Cardiac muscle cell (in vitro differentiated cells and primary cell): Measurements from ENCODE around the gene TFR2. TPM values are rescaled to one million over a fixed set of nuclear protein-coding genes. Genes with fewer than 3 reads are reported as not detected.

ENCODE experiments used
- DNase-seq, 2 donors: peaks; one replicate each; pipeline versions ENCODE4 v3.0.0 to v3.0.0-alpha.2; 2010 to 2017; ENCODE audit warnings: low read depth in 1 of 2, low spot score in 1 of 2
- H3K27ac ChIP-seq: fragments of 200-600 bp; sonication (generic); 2 replicates; pipeline ENCODE4 v1.5.1; 2016
- H3K27me3 ChIP-seq: fragments of 200-600 bp; sonication (generic); 2 replicates; pipeline ENCODE4 v1.6.0; 2016; ENCODE audit warnings: control low read depth
- H3K36me3 ChIP-seq: fragments of 200-600 bp; sonication (generic); 2 replicates; pipeline ENCODE4 v1.5.1; 2016; ENCODE audit warnings: control low read depth
- H3K4me1 ChIP-seq: fragments of 200-600 bp; sonication (generic); 2 replicates; pipeline ENCODE4 v1.8.1; 2017; ENCODE audit warnings: low read depth, mild to moderate bottlenecking, mixed run types
- H3K4me3 ChIP-seq: fragments of 200-600 bp; sonication (generic); 2 replicates; pipeline ENCODE4 v1.5.1; 2016; ENCODE audit warnings: mild to moderate bottlenecking
- H3K9me3 ChIP-seq: fragments of 200-600 bp; sonication (generic); 2 replicates; pipeline ENCODE4 v1.5.1; 2017; ENCODE audit warnings: low read depth, mild to moderate bottlenecking, control low read depth
- CTCF ChIP-seq: IDR thresholded peaks from 2 replicates; pipeline ENCODE4 v1.5.1; 2012; ENCODE audit warnings: low read depth, mild to moderate bottlenecking, low read length
- polyA plus RNA-seq: library from polyadenylated mRNA; unstranded; fragments of >200 nt; fragmentation: Nextera tagmentation; extraction: Ambion mirVana; gene quantifications from 2 replicates; pipeline ENCODE4 v1.2.1, GENCODE V29; 2016
- total RNA-seq: library from RNA; depleted of rRNA; stranded (reverse); fragments of >200 nt; gene quantifications from 2 replicates; pipeline ENCODE4 v1.2.3, GENCODE V29; 2016

TFR2 gene
- total and polyA plus RNA-seq, 2 experiments from 2014 or later = 0.89 TPM; not detected in 1

GRCh38 chr7:100577103-100577502 is 64.2 kb downstream of the TFR2 start:
- no peak overlapping the region for H3K27ac ChIP-seq
- TF ChIP-seq CTCF = no peak
- H3K36me3 ChIP-seq = peaks cover 28% of the 10 kb centered on the region
- H3K9me3 ChIP-seq = no peaks in the 10 kb centered on the region
- DNase-seq = no peak
- H3K4me1 ChIP-seq = no peaks in the 10 kb centered on the region
- no peaks in the 10 kb centered on the region for H3K27me3 ChIP-seq
- no peak overlapping the region for H3K4me3 ChIP-seq

- H3K4me1 ChIP-seq = peaks cover 2% of the 10 kb centered on the region
- H3K9me3 ChIP-seq = no peaks in the 10 kb centered on the region
- H3K4me3 ChIP-seq = no peak overlapping the region
- no peak for DNase-seq
- no peaks in the 10 kb centered on the region for H3K27me3 ChIP-seq
- H3K36me3 ChIP-seq = peaks cover 26% of the 10 kb centered on the region
- TF ChIP-seq CTCF = no peak
- no peak overlapping the region for H3K27ac ChIP-seq
Measured at GRCh38 chr7:100576384-100576993, 64.9 kb downstream of the TFR2 start.

- TF ChIP-seq CTCF = no peak
- no peak overlapping the region for H3K4me3 ChIP-seq
- H3K4me1 ChIP-seq = peaks cover 7% of the 10 kb centered on the region
- H3K36me3 ChIP-seq = peaks cover 20% of the 10 kb centered on the region
- H3K9me3 ChIP-seq = no peaks in the 10 kb centered on the region
- H3K27me3 ChIP-seq = no peaks in the 10 kb centered on the region
- H3K27ac ChIP-seq = no peak overlapping the region
- no peak for DNase-seq
Measured at GRCh38 chr7:100575746-100576383, 65.5 kb downstream of the TFR2 start.

- peaks cover 12% of the 10 kb centered on the region for H3K4me1 ChIP-seq
- no peak overlapping the region for H3K27ac ChIP-seq
Measured at GRCh38 chr7:100575206-100575631, 66.1 kb downstream of the TFR2 start.

More at GRCh38 chr7:100575206-100575631, 66.1 kb downstream of the TFR2 start:
- Histone ChIP-seq H3K27me3 (no peaks in the 10 kb centered on the region), H3K4me3 (no peak overlapping the region), H3K36me3 (peaks cover 19% of the 10 kb centered on the region), H3K9me3 (no peaks in the 10 kb centered on the region)
- no peak for TF ChIP-seq CTCF
- no peak for DNase-seq
